HepG2 (cell line): ENCODE measurements around the gene LIPT1. TPM values are rescaled to one million over a fixed set of nuclear protein-coding genes. Genes with fewer than 3 reads are reported as not detected.
A peak's percentile ranks its signal among the peaks of the same experiment; 100 is the strongest.

Experiments
- IKZF5 ChIP-seq: IDR thresholded peaks from 2 replicates; pipeline ENCODE4 v1.6.1; 2018; ENCODE audit warnings: missing genetic modification reagents, mild to moderate bottlenecking, missing compliant biosample characterization
- JUN ChIP-seq: sonication (generic); formaldehyde crosslinking; IDR thresholded peaks from 2 replicates; pipeline ENCODE4 v1.4.0; 2020; ENCODE audit warnings: mild to moderate bottlenecking, missing genetic modification reagents
- NKX3-1 ChIP-seq: sonication (generic); formaldehyde crosslinking; IDR thresholded peaks from 2 replicates; pipeline ENCODE4 v1.5.0; 2020; ENCODE audit warnings: missing genetic modification reagents
- POLR2A ChIP-seq, 2 experiments: IDR thresholded peaks; 2 replicates each; pipeline ENCODE4 v1.6.1; 2011; ENCODE audit warnings: low read depth in 2 of 2, low read length in 2 of 2, mild to moderate bottlenecking in 1 of 2, moderate library complexity in 1 of 2; ENCODE audit not compliant: insufficient read depth in 1 of 2
- SNAI1 ChIP-seq: sonication (generic); formaldehyde crosslinking; IDR thresholded peaks from 2 replicates; pipeline ENCODE4 v1.5.0; 2020; ENCODE audit warnings: mild to moderate bottlenecking, missing genetic modification reagents, borderline replicate concordance
- TFDP1 ChIP-seq: IDR thresholded peaks from 2 replicates; pipeline ENCODE4 v1.6.1; 2016; ENCODE audit warnings: missing compliant biosample characterization, missing genetic modification reagents, borderline replicate concordance
- THAP9 ChIP-seq: sonication (generic); formaldehyde crosslinking; IDR thresholded peaks from 2 replicates; pipeline ENCODE4; 2020; ENCODE audit warnings: missing genetic modification reagents, mild to moderate bottlenecking, borderline replicate concordance
- ZNF274 ChIP-seq: sonication (generic); formaldehyde crosslinking; IDR thresholded peaks from 2 replicates; pipeline ENCODE4 v1.5.1; 2020; ENCODE audit warnings: mild to moderate bottlenecking, missing genetic modification reagents
- ZNF430 ChIP-seq: sonication (generic); formaldehyde crosslinking; IDR thresholded peaks from 2 replicates; pipeline ENCODE4 v1.9.0; 2021; ENCODE audit warnings: mild to moderate bottlenecking, missing genetic modification reagents
- ZNF674 ChIP-seq: sonication (generic); formaldehyde crosslinking; IDR thresholded peaks from 2 replicates; pipeline ENCODE4 v1.5.0; 2020; ENCODE audit warnings: low read depth, mild to moderate bottlenecking, missing genetic modification reagents
- ZSCAN9 ChIP-seq: IDR thresholded peaks from 2 replicates; pipeline ENCODE4 v1.6.1; 2016; ENCODE audit warnings: borderline replicate concordance
- polyA plus RNA-seq, 8 experiments: library from polyadenylated mRNA; depleted of rRNA in 3 of 8; stranded (reverse) in 7 of 8; unstranded in 1 of 8; fragments of >200 nt; fragmentation: Illumina TruSeq in 4 of 8; extraction: Trizol in 4 of 8; gene quantifications; 2 replicates each; pipeline versions ENCODE4 v1.2.1 to v1.2.3, GENCODE V29; 2011 to 2016; ENCODE audit warnings: low read depth in 4 of 8, missing spikeins in 1 of 8, mixed read lengths in 1 of 8; ENCODE audit not compliant: insufficient read depth in 1 of 8
- total RNA-seq, 5 experiments: library from RNA; depleted of rRNA; stranded (reverse); fragments of >200 nt; fragmentation: Illumina TruSeq; extraction: Trizol; gene quantifications; 2 replicates each; pipeline ENCODE4 v1.2.3, GENCODE V29; 2016; ENCODE audit warnings: low read depth in 1 of 5
- TF ChIP-seq, protein P1 (sequence below): sonication (generic); formaldehyde crosslinking; IDR thresholded peaks from 2 replicates; pipeline ENCODE4 v1.8.0; 2022; ENCODE audit warnings: mild to moderate bottlenecking, missing genetic modification reagents, borderline replicate concordance
- TF ChIP-seq, protein P2 (sequence below): sonication (generic); formaldehyde crosslinking; conservative IDR thresholded peaks from 2 replicates; pipeline ENCODE4 v1.4.0; 2020; ENCODE audit warnings: mild to moderate bottlenecking, missing genetic modification reagents, moderate library complexity
- TF ChIP-seq, protein P3 (sequence below): sonication (generic); formaldehyde crosslinking; IDR thresholded peaks from 2 replicates; pipeline ENCODE4 v1.4.0; 2020; ENCODE audit warnings: missing genetic modification reagents, borderline replicate concordance

Gene LIPT1
- total and polyA plus RNA-seq, 2 of the 13 experiments (the other 11 are each of a cell fraction or from before 2014, with no cell fraction given), result 8.0 to 9.6 TPM

DNA sequence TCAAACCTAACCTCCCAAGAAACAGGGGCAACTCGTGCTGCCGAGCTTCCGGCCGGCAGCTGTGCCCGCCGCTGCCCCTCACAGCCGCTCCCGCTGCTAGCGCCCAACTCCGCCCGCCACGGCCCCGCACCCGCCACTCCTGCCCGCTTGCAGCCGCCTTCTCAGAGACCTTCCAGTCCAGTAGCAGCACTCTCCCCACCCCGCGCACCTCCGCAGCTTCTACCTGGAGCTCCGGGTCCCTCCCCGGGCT, 14.0 kb upstream of the LIPT1 start (continued):
- TF ChIP-seq ZSCAN9 (CRISPR knock-in tag) (no peak; the same call in 1 of the 2 replicates), ZNF674 (CRISPR knock-in tag) (no peak; the same call in 1 of the 2 replicates), ZNF274 (CRISPR knock-in tag) (peak; percentile 86; the same call in 1 of the 2 replicates), THAP9 (no peak), JUN (CRISPR knock-in tag) (no peak), ZNF430 (CRISPR knock-in tag) (peak; percentile 84; the same call in 1 of the 2 replicates), SNAI1 (CRISPR knock-in tag) (peak; percentile 22; the same call in 1 of the 2 replicates), NKX3-1 (0 out of 2 replicates have a peak, but pooled peaks have one; percentile 35), TFDP1 (CRISPR knock-in tag) (no peak; the same call in 1 of the 2 replicates), IKZF5 (CRISPR knock-in tag) (no peak), POLR2A (IDR thresholded peaks at IDR 0.05; ENCODE audit: insufficient read depth in 1 of 2, low read depth in 2 of 2, low read length in 2 of 2) (no peak)
- TF ChIP-seq, protein P1, sequence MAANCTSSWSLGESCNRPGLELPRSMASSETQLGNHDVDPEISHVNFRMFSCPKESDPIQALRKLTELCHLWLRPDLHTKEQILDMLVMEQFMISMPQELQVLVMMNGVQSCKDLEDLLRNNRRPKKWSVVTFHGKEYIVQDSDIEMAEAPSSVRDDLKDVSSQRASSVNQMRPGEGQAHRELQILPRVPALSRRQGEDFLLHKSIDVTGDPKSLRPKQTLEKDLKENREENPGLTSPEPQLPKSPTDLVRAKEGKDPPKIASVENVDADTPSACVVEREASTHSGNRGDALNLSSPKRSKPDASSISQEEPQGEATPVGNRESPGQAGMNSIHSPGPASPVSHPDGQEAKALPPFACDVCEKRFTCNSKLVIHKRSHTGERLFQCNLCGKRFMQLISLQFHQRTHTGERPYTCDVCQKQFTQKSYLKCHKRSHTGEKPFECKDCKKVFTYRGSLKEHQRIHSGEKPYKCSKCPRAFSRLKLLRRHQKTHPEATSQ, result no peak
- TF ChIP-seq, protein P2, sequence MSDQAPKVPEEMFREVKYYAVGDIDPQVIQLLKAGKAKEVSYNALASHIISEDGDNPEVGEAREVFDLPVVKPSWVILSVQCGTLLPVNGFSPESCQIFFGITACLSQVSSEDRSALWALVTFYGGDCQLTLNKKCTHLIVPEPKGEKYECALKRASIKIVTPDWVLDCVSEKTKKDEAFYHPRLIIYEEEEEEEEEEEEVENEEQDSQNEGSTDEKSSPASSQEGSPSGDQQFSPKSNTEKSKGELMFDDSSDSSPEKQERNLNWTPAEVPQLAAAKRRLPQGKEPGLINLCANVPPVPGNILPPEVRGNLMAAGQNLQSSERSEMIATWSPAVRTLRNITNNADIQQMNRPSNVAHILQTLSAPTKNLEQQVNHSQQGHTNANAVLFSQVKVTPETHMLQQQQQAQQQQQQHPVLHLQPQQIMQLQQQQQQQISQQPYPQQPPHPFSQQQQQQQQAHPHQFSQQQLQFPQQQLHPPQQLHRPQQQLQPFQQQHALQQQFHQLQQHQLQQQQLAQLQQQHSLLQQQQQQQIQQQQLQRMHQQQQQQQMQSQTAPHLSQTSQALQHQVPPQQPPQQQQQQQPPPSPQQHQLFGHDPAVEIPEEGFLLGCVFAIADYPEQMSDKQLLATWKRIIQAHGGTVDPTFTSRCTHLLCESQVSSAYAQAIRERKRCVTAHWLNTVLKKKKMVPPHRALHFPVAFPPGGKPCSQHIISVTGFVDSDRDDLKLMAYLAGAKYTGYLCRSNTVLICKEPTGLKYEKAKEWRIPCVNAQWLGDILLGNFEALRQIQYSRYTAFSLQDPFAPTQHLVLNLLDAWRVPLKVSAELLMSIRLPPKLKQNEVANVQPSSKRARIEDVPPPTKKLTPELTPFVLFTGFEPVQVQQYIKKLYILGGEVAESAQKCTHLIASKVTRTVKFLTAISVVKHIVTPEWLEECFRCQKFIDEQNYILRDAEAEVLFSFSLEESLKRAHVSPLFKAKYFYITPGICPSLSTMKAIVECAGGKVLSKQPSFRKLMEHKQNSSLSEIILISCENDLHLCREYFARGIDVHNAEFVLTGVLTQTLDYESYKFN (CRISPR knock-in tag), result no peak; the same call in 1 of the 2 replicates
- TF ChIP-seq, protein P3, sequence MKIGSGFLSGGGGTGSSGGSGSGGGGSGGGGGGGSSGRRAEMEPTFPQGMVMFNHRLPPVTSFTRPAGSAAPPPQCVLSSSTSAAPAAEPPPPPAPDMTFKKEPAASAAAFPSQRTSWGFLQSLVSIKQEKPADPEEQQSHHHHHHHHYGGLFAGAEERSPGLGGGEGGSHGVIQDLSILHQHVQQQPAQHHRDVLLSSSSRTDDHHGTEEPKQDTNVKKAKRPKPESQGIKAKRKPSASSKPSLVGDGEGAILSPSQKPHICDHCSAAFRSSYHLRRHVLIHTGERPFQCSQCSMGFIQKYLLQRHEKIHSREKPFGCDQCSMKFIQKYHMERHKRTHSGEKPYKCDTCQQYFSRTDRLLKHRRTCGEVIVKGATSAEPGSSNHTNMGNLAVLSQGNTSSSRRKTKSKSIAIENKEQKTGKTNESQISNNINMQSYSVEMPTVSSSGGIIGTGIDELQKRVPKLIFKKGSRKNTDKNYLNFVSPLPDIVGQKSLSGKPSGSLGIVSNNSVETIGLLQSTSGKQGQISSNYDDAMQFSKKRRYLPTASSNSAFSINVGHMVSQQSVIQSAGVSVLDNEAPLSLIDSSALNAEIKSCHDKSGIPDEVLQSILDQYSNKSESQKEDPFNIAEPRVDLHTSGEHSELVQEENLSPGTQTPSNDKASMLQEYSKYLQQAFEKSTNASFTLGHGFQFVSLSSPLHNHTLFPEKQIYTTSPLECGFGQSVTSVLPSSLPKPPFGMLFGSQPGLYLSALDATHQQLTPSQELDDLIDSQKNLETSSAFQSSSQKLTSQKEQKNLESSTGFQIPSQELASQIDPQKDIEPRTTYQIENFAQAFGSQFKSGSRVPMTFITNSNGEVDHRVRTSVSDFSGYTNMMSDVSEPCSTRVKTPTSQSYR (CRISPR knock-in tag), result no peak
